GM19438 (cell line): ENCODE data around the gene RAB11FIP5.

ENCODE experiments used
- ATAC-seq: cut with Tn5 transposase; IDR thresholded peaks from one replicate; pipeline ENCODE4 v1.9.1; 2021; ENCODE audit warnings: low read depth; ENCODE audit not compliant: unreplicated experiment

Gene RAB11FIP5

GRCh38 chr2:73088211-73088610, 24.5 kb downstream of the RAB11FIP5 start:
- ATAC-seq = no peak

- ATAC-seq = no peak
Measured at GRCh38 chr2:73087311-73087710, 25.4 kb downstream of the RAB11FIP5 start.

- ATAC-seq = peak; percentile 92
Measured at GRCh38 chr2:73085691-73086090, 27.1 kb downstream of the RAB11FIP5 start.

DNA sequence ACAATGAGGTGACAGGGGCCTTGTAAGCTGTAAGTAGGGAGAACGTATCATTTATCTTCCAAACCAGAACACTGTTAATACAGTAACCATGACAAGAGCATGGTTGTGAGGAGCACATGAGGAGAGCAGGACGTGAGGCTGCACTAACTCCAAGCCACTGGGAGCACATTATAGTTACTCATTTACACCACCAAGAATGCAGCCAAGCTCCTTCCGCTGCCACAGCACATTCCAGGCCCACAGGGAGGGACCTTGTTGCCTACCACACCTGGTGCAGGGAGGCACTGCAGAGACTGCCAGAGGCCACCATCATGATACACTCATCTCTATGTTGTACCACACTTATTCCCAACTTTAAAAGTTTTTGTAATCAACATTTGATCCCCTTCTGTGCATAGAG, 27.8 kb downstream of the RAB11FIP5 start:
- ATAC-seq = no peak

GRCh38 chr2:73083886-73084800, 28.6 kb downstream of the RAB11FIP5 start:
- no peak for ATAC-seq

DNA sequence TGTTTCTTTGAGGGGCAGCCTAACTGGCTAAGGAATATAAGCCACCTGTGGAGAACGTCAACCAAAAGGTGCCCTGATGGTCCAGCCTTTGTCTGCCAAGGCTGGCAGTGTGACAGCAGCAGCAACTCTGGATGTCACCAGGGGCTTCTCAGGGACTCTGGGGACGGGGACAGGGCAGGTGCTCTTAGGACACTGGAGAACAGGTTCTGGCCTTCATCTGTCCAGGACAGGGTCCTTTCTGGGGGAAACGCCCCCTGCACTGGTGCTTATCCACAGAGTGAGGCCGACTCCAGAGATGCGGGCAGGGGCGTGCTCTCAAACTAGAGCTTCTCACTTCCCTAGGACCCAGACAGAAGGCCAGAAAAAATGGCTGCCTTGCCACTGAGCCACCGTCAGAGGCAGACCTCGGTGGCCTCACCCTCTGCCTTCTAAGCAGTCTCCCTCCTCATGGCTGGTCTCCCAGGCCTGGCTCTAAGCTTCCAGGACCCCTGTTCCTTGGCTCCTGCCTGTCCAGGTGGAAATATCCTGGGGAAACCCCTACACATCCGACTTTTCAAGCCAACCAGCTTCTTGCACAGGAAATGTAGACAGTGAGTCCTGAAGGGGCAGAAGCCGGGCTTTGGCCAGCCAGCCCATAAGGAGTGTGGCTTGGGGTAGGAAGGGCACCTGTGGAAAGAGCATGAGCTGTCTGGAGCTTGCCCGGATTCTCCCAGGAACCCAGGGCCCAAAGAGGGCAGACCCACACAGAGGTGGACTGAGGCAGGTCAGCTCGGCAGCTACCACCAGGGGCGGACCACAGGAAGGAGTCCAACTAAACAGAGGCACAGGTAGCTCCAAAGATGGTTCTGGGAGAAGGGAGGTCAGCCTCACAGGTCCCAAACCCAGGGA, 30.0 kb downstream of the RAB11FIP5 start:
- no peak for ATAC-seq

DNA sequence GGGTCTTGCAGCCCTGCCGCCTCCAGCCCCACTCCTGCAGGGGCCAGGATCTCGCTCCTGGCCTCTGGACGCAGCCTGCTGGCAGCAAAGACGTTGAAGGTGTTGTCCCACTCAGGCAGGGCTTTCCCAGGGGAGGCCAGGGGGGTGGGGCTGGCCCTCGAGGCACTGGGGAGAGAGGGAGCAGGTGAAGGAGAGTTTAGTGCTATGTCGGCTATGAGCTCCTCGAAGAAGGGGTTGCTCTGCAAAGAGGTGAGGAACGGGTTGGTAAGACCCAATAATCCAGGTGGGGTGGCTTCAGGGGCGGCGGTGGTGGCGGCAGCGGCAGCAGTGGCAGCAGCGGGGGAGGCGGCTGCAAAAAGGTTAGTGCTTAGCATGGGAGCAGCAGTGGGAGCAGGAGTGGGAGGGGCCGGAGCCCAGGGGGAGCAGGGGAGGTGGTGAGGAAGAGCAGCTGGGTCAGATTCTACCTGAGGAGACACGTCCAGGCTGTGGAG, 31.5 kb downstream of the RAB11FIP5 start:
- no peak for ATAC-seq

DNA sequence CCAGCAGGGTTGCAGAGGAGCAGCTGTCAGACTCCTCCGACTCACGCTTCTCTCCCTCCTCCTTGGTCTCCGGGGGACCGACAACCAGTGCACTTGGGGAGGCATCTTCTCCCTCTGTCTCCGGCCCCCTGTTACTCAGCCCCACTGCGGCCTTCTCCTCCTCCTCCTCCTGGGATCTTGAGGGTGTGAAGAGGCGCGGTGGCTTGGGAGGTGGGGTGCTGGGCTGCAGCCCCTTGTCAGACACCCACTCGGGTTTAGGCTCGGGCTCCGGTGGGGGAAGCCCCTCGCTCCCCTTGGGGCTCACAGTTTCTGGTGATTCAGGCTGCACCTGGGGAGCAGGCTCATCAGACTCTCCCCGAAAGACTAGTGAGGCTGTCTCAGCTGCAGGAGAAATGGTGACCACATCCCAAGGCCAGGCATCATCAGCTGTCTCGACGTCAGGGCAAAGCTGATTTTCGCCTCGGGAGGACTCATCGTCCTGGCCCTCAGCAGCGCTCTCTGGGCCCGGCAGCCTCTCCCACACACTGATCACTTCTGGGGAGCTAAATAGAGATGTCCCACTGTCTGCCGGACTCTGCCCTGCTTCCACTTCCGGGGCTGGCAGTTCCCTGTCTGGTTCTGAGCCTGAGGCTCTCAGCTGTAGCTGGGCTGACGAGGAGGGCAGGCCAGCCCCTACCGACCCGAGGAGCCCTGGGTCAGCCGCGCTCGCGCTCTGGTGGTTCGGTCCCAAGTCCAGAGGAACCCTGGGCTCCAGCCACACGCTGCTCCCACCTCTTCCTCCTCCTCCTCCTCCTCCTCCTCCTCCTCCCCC, 32.2 kb downstream of the RAB11FIP5 start:
- ATAC-seq = no peak

DNA sequence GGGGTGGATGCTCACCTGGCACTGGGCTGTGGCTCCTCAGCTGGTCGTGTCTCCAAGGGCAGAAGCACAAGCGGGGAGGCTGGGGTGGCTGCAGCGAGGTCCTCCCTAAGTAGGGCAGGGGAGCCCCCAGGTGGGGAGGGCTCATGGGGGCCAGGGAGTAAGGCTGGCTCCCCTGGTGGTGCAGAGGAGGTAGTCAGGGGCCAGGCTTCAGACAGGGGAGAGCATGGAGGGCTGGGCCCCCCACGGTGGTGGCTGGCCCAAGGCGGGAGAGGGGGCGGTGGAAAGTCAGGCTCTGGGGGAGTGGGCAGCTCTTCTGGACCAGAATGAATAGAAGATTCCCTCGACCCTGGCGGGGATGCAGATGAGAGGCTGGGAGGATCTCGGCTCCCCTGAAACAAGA, 33.1 kb downstream of the RAB11FIP5 start:
- ATAC-seq = no peak

GRCh38 chr2:73078457-73079411, 34.0 kb downstream of the RAB11FIP5 start:
- ATAC-seq = no peak

DNA sequence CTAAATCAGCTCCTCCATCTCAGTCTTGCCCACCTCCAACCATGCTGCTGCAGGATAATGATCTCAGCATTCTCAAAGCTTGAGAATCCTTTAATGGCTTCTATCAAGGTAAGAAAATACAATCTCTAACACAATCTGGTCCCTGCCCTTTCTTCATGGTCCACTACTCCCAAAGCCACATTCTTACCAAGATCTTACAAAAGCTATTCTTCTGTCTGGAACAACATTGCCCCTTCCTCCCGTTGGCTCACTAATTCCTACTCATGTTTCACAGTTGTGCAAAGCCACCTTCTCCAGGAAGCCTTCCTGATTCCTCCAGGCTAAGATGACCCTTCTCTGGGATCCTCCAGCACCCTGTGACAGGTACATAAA, 35.3 kb downstream of the RAB11FIP5 start:
- no peak for ATAC-seq

- no peak for ATAC-seq
Measured at GRCh38 chr2:73076701-73077423, 35.9 kb downstream of the RAB11FIP5 start.

DNA sequence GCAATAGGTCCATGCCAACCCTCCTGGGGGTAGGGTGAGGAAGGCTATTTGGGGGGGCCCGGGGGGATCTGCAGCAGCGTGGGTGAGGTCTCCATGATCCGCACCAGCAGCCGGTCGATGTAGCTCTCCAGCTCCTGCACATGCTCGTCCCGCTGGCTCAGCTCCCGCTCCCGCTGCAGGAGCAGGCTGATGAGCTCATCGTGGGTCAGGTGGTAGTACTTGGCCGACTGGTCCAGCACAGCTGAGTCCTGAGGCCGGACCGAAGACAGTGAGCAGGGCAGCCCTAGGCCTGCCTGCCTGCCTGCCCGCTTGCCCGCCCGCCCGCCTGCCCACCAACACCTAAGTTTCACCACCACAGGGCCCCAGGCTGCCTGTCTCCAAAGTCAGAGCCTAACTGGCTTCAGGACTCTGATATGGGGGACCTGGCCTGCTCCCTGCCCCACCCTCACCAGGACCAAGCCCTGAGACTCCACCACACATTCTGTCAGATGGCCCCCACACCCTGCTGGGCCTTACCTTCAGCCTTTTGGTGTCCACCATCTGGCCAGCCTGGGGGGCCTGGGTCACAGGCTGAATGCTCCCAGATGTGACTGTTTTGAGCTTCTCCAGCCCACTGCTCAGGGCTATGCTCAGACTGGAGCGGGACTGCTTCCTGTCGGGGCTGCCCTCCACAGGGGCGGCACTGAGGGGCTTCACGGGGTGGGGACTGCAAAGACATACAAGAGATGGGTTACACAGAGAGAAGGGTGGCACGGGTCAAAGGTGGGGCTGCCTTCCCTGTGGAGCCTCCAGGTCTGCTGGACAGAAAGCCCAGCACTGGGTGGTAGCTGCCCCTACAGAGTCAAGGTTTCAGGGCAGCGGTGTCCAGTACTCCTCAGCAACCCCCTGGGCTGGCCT, 37.0 kb downstream of the RAB11FIP5 start:
- ATAC-seq = no peak

- ATAC-seq = no peak
Measured at GRCh38 chr2:73074110-73075069, 38.4 kb downstream of the RAB11FIP5 start.

GRCh38 chr2:73072416-73072815, 40.3 kb downstream of the RAB11FIP5 start:
- ATAC-seq = no peak

- no peak for ATAC-seq
Measured at GRCh38 chr2:73072129-73072395, 40.7 kb downstream of the RAB11FIP5 start.
